Suprapubic skin (tissue), 4 donors: ENCODE results near the gene MICAL2. TPM values are rescaled to one million over a fixed set of nuclear protein-coding genes. Genes with fewer than 3 reads are reported as not detected.

Experiments
- DNase-seq, 2 donors: peaks; one replicate each; pipeline ENCODE4 v3.0.0-alpha.2; 2019; ENCODE audit warnings: low spot score in 2 of 2
- H3K27ac ChIP-seq: fragments of 200-600 bp; sonication (generic); one replicate; pipeline ENCODE4 v1.5.1; 2019
- H3K27me3 ChIP-seq: fragments of 200-600 bp; sonication (generic); one replicate; pipeline ENCODE4 v1.5.1; 2019
- H3K36me3 ChIP-seq: fragments of 200-600 bp; sonication (generic); one replicate; pipeline ENCODE4 v1.5.1; 2019
- H3K4me1 ChIP-seq: fragments of 200-600 bp; sonication (generic); one replicate; pipeline ENCODE4 v1.5.1; 2019
- H3K4me3 ChIP-seq: fragments of 200-600 bp; sonication (generic); one replicate; pipeline ENCODE4 v1.5.1; 2019; ENCODE audit warnings: mild to moderate bottlenecking
- H3K9me3 ChIP-seq: fragments of 200-600 bp; sonication (generic); one replicate; pipeline ENCODE4 v1.5.1; 2019
- CTCF ChIP-seq, 2 donors: fragments of 200-600 bp in 1 of 2; fragments of 450-650 bp in 1 of 2; sonication (generic) in 1 of 2; IDR thresholded peaks; one replicate each; pipeline ENCODE4 v1.5.1; 2016 to 2019; ENCODE audit warnings: antibody characterized with exemption in 2 of 2, mild to moderate bottlenecking in 1 of 2, moderate library complexity in 1 of 2
- EP300 ChIP-seq: sonication (generic); formaldehyde crosslinking; IDR thresholded peaks from one replicate; pipeline ENCODE4 v1.6.1; 2017; ENCODE audit warnings: antibody characterized with exemption
- POLR2A ChIP-seq, 2 donors: fragments of 450-650 bp; IDR thresholded peaks; one replicate each; pipeline ENCODE4 v1.6.1; 2017; ENCODE audit warnings: antibody characterized with exemption in 2 of 2, mild to moderate bottlenecking in 2 of 2, moderate library complexity in 2 of 2
- POLR2AphosphoS5 ChIP-seq, 3 donors: sonication (generic); formaldehyde crosslinking; IDR thresholded peaks; one replicate each; pipeline ENCODE4 v1.6.1; 2017; ENCODE audit warnings: antibody characterized with exemption in 3 of 3
- WGBS: methylation state at CpG from one replicate; pipeline ENCODE4 v1.1.5; 2018; 5-methylcytosine and 5-hydroxymethylcytosine counted together
- total RNA-seq, 4 donors: library from RNA; depleted of rRNA; stranded (reverse); fragments of >200 nt; gene quantifications; one replicate each; pipeline ENCODE4 v1.1.0, GENCODE V29; 2016

MICAL2 gene
- total RNA-seq, 4 donors from 2014 or later: 117 to 232 (median 164) TPM

- WGBS: 74% methylated on average over 9 of the region's 9 CpGs
- H3K27ac ChIP-seq: no peak overlapping the region
Measured at GRCh38 chr11:12120031-12121008, 9.9 kb downstream of the MICAL2 start.

GRCh38 chr11:12121011-12121410 lies 10.6 kb downstream of the MICAL2 start:
- Histone ChIP-seq H3K27ac (no peak overlapping the region), H3K27me3 (no peaks in the 10 kb centered on the region), H3K9me3 (no peaks in the 10 kb centered on the region), H3K4me1 (peaks cover 54% of the 10 kb centered on the region), H3K4me3 (no peak overlapping the region), H3K36me3 (no peaks in the 10 kb centered on the region)
- DNase-seq: no peak
- TF ChIP-seq CTCF (IDR thresholded peaks at IDR 0.05) (no peak), EP300 (no peak), POLR2A (IDR thresholded peaks at IDR 0.05) (no peak), POLR2AphosphoS5 (IDR thresholded peaks at IDR 0.05) (no peak)
- WGBS: 85% methylated on average over 5 of the region's 5 CpGs

More at GRCh38 chr11:12120031-12121008, 9.9 kb downstream of the MICAL2 start:
- no peak for TF ChIP-seq POLR2A (IDR thresholded peaks at IDR 0.05)
- TF ChIP-seq CTCF (IDR thresholded peaks at IDR 0.05): peak in 1 of 2 donors; percentile 5
- no peak for DNase-seq
- no peaks in the 10 kb centered on the region for H3K27me3 ChIP-seq
- no peaks in the 10 kb centered on the region for H3K9me3 ChIP-seq
- no peak overlapping the region for H3K4me3 ChIP-seq
- H3K36me3 ChIP-seq: no peaks in the 10 kb centered on the region
- H3K4me1 ChIP-seq: peaks cover 49% of the 10 kb centered on the region

GRCh38 chr11:12121517-12121916 lies 11.1 kb downstream of the MICAL2 start:
- H3K27ac ChIP-seq: no peak overlapping the region
- DNase-seq: no peak
- no peaks in the 10 kb centered on the region for H3K27me3 ChIP-seq
- no peaks in the 10 kb centered on the region for H3K36me3 ChIP-seq
- H3K4me1 ChIP-seq: peaks cover 59% of the 10 kb centered on the region
- TF ChIP-seq EP300: no peak
- TF ChIP-seq CTCF (IDR thresholded peaks at IDR 0.05): no peak
- no peak for TF ChIP-seq POLR2A (IDR thresholded peaks at IDR 0.05)
- no peak for TF ChIP-seq POLR2AphosphoS5 (IDR thresholded peaks at IDR 0.05)
- H3K4me3 ChIP-seq: no peak overlapping the region
- H3K9me3 ChIP-seq: no peaks in the 10 kb centered on the region
- WGBS: 86% methylated on average over 5 of the region's 5 CpGs

- H3K9me3 ChIP-seq: no peaks in the 10 kb centered on the region
- peaks cover 54% of the 10 kb centered on the region for H3K4me1 ChIP-seq
- no peak overlapping the region for H3K27ac ChIP-seq
- no peak for DNase-seq
- no peaks in the 10 kb centered on the region for H3K27me3 ChIP-seq
- TF ChIP-seq CTCF (IDR thresholded peaks at IDR 0.05) (peak in 1 of 2 donors; percentile 34), EP300 (no peak)
- no peak overlapping the region for H3K4me3 ChIP-seq
- 91% methylated on average over 6 of the region's 6 CpGs for WGBS
- H3K36me3 ChIP-seq: no peaks in the 10 kb centered on the region
Measured at GRCh38 chr11:12122083-12122482, 11.7 kb downstream of the MICAL2 start.

- Histone ChIP-seq H3K27ac (no peak overlapping the region), H3K36me3 (no peaks in the 10 kb centered on the region), H3K27me3 (no peaks in the 10 kb centered on the region), H3K9me3 (no peaks in the 10 kb centered on the region), H3K4me3 (no peak overlapping the region), H3K4me1 (peaks cover 44% of the 10 kb centered on the region)
- TF ChIP-seq POLR2A (IDR thresholded peaks at IDR 0.05) (no peak), POLR2AphosphoS5 (IDR thresholded peaks at IDR 0.05) (no peak), CTCF (IDR thresholded peaks at IDR 0.05) (no peak), EP300 (peak; percentile 26)
- 78% methylated on average over 4 of the region's 4 CpGs for WGBS
- no peak for DNase-seq
Measured at GRCh38 chr11:12123273-12123672, 12.9 kb downstream of the MICAL2 start.
